Measurements from ENCODE around the gene TAS1R3. TPM values are rescaled to one million over a fixed set of nuclear protein-coding genes. Genes with fewer than 3 reads are reported as not detected.

TAS1R3 gene
- total RNA-seq, 1 experiment from 2014 or later, result 0.28 TPM

GRCh38 chr1:1336931-1337792 is 6.1 kb downstream of the TAS1R3 start:
- H3K27me3 ChIP-seq (ENCODE audit: insufficient read depth, low read length), result no peaks in the 10 kb centered on the region
- no peak overlapping the region for H3T11ph ChIP-seq (ENCODE audit: low read length)
- Mint-ChIP-seq H3K27me3 (ENCODE audit: low read depth) (no peaks in the 10 kb centered on the region), H3K36me3 (ENCODE audit: insufficient read depth in 1 of 3, low read depth in 3 of 3) (peaks cover 18 to 34% (median 27%) of the 10 kb centered on the region in 3 experiments), H3K4me1 (no peaks in the 10 kb centered on the region), H3K4me3 (no peak overlapping the region; a peak in 1 of 5 replicates), H3K9me3 (peaks cover 0 to 8% of the 10 kb centered on the region in 2 experiments; a peak in 3 of 5 replicates), H3K27ac (peak overlapping the region in 1 of 3 experiments; percentile 35; a peak in 1 of 7 replicates)
- no peak overlapping the region for H2AFZ ChIP-seq (ENCODE audit: low read length)
- no peak for DNase-seq
- no peak overlapping the region for H2BK5ac ChIP-seq (ENCODE audit: insufficient read length, low read length)
- H3K79me1 ChIP-seq (ENCODE audit: insufficient read depth, low read depth, low read length, poor library complexity, severe bottlenecking), result no peaks in the 10 kb centered on the region
- no peak overlapping the region for H4K8ac ChIP-seq (replicated peaks; ENCODE audit: insufficient read length, low read depth, low read length)
- no peaks in the 10 kb centered on the region for H3K79me2 ChIP-seq (ENCODE audit: insufficient read depth, low read length)
- no peak overlapping the region for H3K4ac ChIP-seq (ENCODE audit: low read depth, low read length)
- H4K5ac ChIP-seq (ENCODE audit: insufficient read length, low read depth, low read length), result no peak overlapping the region
- H4K20me1 ChIP-seq (ENCODE audit: control insufficient read depth, insufficient read depth, insufficient read length), result no peaks in the 10 kb centered on the region
- no peak overlapping the region for H2BK120ac ChIP-seq (ENCODE audit: low read depth, low read length, poor library complexity, severe bottlenecking)
- TF ChIP-seq, protein P1, sequence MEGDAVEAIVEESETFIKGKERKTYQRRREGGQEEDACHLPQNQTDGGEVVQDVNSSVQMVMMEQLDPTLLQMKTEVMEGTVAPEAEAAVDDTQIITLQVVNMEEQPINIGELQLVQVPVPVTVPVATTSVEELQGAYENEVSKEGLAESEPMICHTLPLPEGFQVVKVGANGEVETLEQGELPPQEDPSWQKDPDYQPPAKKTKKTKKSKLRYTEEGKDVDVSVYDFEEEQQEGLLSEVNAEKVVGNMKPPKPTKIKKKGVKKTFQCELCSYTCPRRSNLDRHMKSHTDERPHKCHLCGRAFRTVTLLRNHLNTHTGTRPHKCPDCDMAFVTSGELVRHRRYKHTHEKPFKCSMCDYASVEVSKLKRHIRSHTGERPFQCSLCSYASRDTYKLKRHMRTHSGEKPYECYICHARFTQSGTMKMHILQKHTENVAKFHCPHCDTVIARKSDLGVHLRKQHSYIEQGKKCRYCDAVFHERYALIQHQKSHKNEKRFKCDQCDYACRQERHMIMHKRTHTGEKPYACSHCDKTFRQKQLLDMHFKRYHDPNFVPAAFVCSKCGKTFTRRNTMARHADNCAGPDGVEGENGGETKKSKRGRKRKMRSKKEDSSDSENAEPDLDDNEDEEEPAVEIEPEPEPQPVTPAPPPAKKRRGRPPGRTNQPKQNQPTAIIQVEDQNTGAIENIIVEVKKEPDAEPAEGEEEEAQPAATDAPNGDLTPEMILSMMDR (conservative IDR thresholded peaks at IDR 0.05), result no peak
- H3K9ac ChIP-seq (ENCODE audit: extremely low read depth, insufficient read length, low read length), result no peak overlapping the region
- H2BK20ac ChIP-seq (ENCODE audit: low read depth, low read length, poor library complexity, severe bottlenecking), result no peak overlapping the region
- H2AK5ac ChIP-seq (ENCODE audit: insufficient read length, low read length), result no peak overlapping the region
- no peaks in the 10 kb centered on the region for H3K9me3 ChIP-seq (ENCODE audit: control insufficient read depth, low read depth, low read length)
- no peaks in the 10 kb centered on the region for H3K4me1 ChIP-seq (ENCODE audit: insufficient read depth, low read length)
- H3K18ac ChIP-seq (ENCODE audit: insufficient read length, low read depth, low read length), result no peak overlapping the region
- no peak overlapping the region for H3K23ac ChIP-seq (ENCODE audit: insufficient read length, low read depth, low read length)
- H3K23me2 ChIP-seq (ENCODE audit: insufficient read length, low read depth, low read length, poor library complexity, severe bottlenecking), result no peaks in the 10 kb centered on the region
- H2BK12ac ChIP-seq (ENCODE audit: insufficient read length, low read depth, low read length), result no peak overlapping the region
- no peak overlapping the region for H2BK15ac ChIP-seq (ENCODE audit: low read depth, low read length)
- H3K14ac ChIP-seq (ENCODE audit: insufficient read depth, low read length), result no peak overlapping the region
- H3K27ac ChIP-seq (ENCODE audit: insufficient read length, low read depth, low read length), result no peak overlapping the region
- WGBS (ENCODE audit: extremely low coverage, insufficient read length, low lambda C conversion rate), result no CpG with 5 or more reads among the region's 32 CpGs
- H3K56ac ChIP-seq (ENCODE audit: insufficient read length, low read depth, low read length), result no peak overlapping the region
- no peak overlapping the region for H3K4me2 ChIP-seq (ENCODE audit: insufficient read depth, insufficient read length, low read length)
- no peak overlapping the region for H4K91ac ChIP-seq (ENCODE audit: insufficient read length, low read depth, low read length)
